ENCODE measurements around the gene SORT1. TPM values are rescaled to one million over a fixed set of nuclear protein-coding genes. Genes with fewer than 3 reads are reported as not detected.
A peak's percentile ranks its signal among the peaks of the same experiment; 100 is the strongest.

The SORT1 gene
- total and polyA plus RNA-seq, 2 of the 13 experiments (the other 11 are each of a cell fraction or from before 2014, with no cell fraction given): 32.4 to 93.0 TPM

DNA sequence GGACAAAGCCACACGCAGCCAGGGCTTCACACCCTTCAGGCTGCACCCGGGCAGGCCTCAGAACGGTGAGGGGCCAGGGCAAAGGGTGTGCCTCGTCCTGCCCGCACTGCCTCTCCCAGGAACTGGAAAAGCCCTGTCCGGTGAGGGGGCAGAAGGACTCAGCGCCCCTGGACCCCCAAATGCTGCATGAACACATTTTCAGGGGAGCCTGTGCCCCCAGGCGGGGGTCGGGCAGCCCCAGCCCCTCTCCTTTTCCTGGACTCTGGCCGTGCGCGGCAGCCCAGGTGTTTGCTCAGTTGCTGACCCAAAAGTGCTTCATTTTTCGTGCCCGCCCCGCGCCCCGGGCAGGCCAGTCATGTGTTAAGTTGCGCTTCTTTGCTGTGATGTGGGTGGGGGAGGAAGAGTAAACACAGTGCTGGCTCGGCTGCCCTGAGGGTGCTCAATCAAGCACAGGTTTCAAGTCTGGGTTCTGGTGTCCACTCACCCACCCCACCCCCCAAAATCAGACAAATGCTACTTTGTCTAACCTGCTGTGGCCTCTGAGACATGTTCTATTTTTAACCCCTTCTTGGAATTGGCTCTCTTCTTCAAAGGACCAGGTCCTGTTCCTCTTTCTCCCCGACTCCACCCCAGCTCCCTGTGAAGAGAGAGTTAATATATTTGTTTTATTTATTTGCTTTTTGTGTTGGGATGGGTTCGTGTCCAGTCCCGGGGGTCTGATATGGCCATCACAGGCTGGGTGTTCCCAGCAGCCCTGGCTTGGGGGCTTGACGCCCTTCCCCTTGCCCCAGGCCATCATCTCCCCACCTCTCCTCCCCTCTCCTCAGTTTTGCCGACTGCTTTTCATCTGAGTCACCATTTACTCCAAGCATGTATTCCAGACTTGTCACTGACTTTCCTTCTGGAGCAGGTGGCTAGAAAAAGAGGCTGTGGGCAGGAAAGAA is 122.9 kb downstream of the SORT1 start (continued):
- TF ChIP-seq, protein P1, sequence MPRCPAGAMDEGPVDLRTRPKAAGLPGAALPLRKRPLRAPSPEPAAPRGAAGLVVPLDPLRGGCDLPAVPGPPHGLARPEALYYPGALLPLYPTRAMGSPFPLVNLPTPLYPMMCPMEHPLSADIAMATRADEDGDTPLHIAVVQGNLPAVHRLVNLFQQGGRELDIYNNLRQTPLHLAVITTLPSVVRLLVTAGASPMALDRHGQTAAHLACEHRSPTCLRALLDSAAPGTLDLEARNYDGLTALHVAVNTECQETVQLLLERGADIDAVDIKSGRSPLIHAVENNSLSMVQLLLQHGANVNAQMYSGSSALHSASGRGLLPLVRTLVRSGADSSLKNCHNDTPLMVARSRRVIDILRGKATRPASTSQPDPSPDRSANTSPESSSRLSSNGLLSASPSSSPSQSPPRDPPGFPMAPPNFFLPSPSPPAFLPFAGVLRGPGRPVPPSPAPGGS (CRISPR knock-in tag; IDR thresholded peaks at IDR 0.05): peak; percentile 29; the same call in 1 of the 2 replicates
- TF ChIP-seq, protein P2, sequence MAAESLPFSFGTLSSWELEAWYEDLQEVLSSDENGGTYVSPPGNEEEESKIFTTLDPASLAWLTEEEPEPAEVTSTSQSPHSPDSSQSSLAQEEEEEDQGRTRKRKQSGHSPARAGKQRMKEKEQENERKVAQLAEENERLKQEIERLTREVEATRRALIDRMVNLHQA (CRISPR knock-in tag; IDR thresholded peaks at IDR 0.05): no peak
- TF ChIP-seq POLR2A (IDR thresholded peaks at IDR 0.05; ENCODE audit: insufficient read depth in 1 of 2, low read depth in 2 of 2, low read length in 2 of 2) (peak in 1 of 2 experiments; percentile 26; a peak in 1 of 4 replicates), KLF12 (CRISPR knock-in tag; IDR thresholded peaks at IDR 0.05; ENCODE audit: borderline replicate concordance) (0 out of 2 replicates have a peak, but pooled peaks have one; percentile 60), ARID2 (CRISPR knock-in tag; IDR thresholded peaks at IDR 0.05; ENCODE audit: borderline replicate concordance) (no peak), ZNF460 (CRISPR knock-in tag; IDR thresholded peaks at IDR 0.05; ENCODE audit: borderline replicate concordance) (no peak), TSC22D2 (CRISPR knock-in tag; IDR thresholded peaks at IDR 0.05; ENCODE audit: borderline replicate concordance) (peak; percentile 57; the same call in 1 of the 2 replicates), NR2F1 (CRISPR knock-in tag; IDR thresholded peaks at IDR 0.05) (no peak), ZNF329 (CRISPR knock-in tag; IDR thresholded peaks at IDR 0.05; ENCODE audit: low read depth) (no peak), MTF1 (CRISPR knock-in tag; IDR thresholded peaks at IDR 0.05) (no peak), NFYC (CRISPR knock-in tag; IDR thresholded peaks at IDR 0.05) (peak; percentile 46), MEIS2 (CRISPR knock-in tag; IDR thresholded peaks at IDR 0.05) (peak; percentile 62; the same call in 1 of the 2 replicates), ZNF749 (CRISPR knock-in tag; IDR thresholded peaks at IDR 0.05; ENCODE audit: borderline replicate concordance) (no peak), DPF2 (CRISPR knock-in tag; IDR thresholded peaks at IDR 0.05; ENCODE audit: borderline replicate concordance, low read depth) (no peak), ZNF296 (CRISPR knock-in tag; conservative IDR thresholded peaks at IDR 0.05) (0 out of 2 replicates have a peak, but pooled peaks have one; percentile 24), MEF2D (CRISPR knock-in tag; IDR thresholded peaks at IDR 0.05) (0 out of 2 replicates have a peak, but pooled peaks have one; percentile 34), EP300 (IDR thresholded peaks at IDR 0.05; ENCODE audit: low read depth in 2 of 2, low read length in 2 of 2) (peak; percentile 54 to 77; a peak in 3 of 4 replicates), EP300 (CRISPR knock-in tag; IDR thresholded peaks at IDR 0.05; ENCODE audit: borderline replicate concordance) (peak; percentile 71; the same call in 1 of the 2 replicates), ZNF235 (CRISPR knock-in tag; IDR thresholded peaks at IDR 0.05; ENCODE audit: borderline replicate concordance) (no peak), ZBTB42 (CRISPR knock-in tag; IDR thresholded peaks at IDR 0.05) (no peak), GLI4 (CRISPR knock-in tag; IDR thresholded peaks at IDR 0.05; ENCODE audit: borderline replicate concordance) (peak; percentile 41; the same call in 1 of the 2 replicates)
- TF ChIP-seq, protein P3, sequence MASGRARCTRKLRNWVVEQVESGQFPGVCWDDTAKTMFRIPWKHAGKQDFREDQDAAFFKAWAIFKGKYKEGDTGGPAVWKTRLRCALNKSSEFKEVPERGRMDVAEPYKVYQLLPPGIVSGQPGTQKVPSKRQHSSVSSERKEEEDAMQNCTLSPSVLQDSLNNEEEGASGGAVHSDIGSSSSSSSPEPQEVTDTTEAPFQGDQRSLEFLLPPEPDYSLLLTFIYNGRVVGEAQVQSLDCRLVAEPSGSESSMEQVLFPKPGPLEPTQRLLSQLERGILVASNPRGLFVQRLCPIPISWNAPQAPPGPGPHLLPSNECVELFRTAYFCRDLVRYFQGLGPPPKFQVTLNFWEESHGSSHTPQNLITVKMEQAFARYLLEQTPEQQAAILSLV (CRISPR knock-in tag; IDR thresholded peaks at IDR 0.05; ENCODE audit: borderline replicate concordance): no peak
- TF ChIP-seq, protein P4, sequence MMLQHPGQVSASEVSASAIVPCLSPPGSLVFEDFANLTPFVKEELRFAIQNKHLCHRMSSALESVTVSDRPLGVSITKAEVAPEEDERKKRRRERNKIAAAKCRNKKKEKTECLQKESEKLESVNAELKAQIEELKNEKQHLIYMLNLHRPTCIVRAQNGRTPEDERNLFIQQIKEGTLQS (CRISPR knock-in tag; IDR thresholded peaks at IDR 0.05): peak; percentile 11; the same call in 1 of the 2 replicates
- TF ChIP-seq, protein P5, sequence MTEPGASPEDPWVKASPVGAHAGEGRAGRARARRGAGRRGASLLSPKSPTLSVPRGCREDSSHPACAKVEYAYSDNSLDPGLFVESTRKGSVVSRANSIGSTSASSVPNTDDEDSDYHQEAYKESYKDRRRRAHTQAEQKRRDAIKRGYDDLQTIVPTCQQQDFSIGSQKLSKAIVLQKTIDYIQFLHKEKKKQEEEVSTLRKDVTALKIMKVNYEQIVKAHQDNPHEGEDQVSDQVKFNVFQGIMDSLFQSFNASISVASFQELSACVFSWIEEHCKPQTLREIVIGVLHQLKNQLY (CRISPR knock-in tag; IDR thresholded peaks at IDR 0.05): peak; percentile 57; the same call in 1 of the 2 replicates
